ENCODE data around the gene OR10V1. TPM values are rescaled to one million over a fixed set of nuclear protein-coding genes. Genes with fewer than 3 reads are reported as not detected.
A peak's percentile ranks its signal among the peaks of the same experiment; 100 is the strongest.

Gene OR10V1
- total RNA-seq, 6 experiments from 2014 or later, result not detected

- DNase-seq, result no peak
- Mint-ChIP-seq H3K27ac (peak overlapping the region; percentile 84), H3K27me3 (ENCODE audit: insufficient read depth) (no peaks in the 10 kb centered on the region), H3K4me1 (ENCODE audit: low read depth) (peaks cover 40% of the 10 kb centered on the region), H3K4me3 (peak overlapping the region; percentile 99), H3K9me3 (no peaks in the 10 kb centered on the region), H3K36me3 (ENCODE audit: low read depth) (peaks cover 17% of the 10 kb centered on the region)
- no peak for TF ChIP-seq CTCF (IDR thresholded peaks at IDR 0.05)
Measured at GRCh38 chr11:59667812-59668187, 45.8 kb downstream of the OR10V1 start.

GRCh38 chr11:59666969-59667368, 46.7 kb downstream of the OR10V1 start:
- no peaks in the 10 kb centered on the region for H3K9me3 Mint-ChIP-seq
- TF ChIP-seq CTCF (IDR thresholded peaks at IDR 0.05), result no peak
- peak overlapping the region; percentile 84 for H3K27ac Mint-ChIP-seq
- H3K36me3 Mint-ChIP-seq (ENCODE audit: low read depth), result peaks cover 17% of the 10 kb centered on the region
- H3K4me3 Mint-ChIP-seq, result peak overlapping the region; percentile 99
- H3K27me3 Mint-ChIP-seq (ENCODE audit: insufficient read depth), result no peaks in the 10 kb centered on the region
- H3K4me1 Mint-ChIP-seq (ENCODE audit: low read depth), result peaks cover 40% of the 10 kb centered on the region
- DNase-seq, result no peak

Other genes starting within 250 kb of the OR10V1 start
- gene OR4D10, start 240.5 kb downstream of the OR10V1 start, total RNA-seq (2021; fragmentation: NEBNext Ultra II Directional; extraction: Animal tissue kit (Norgen Biotek cat#: 25700)), result not detected
- not detected for gene OR4D11, start 210.3 kb downstream of the OR10V1 start, total RNA-seq (2021; fragmentation: NEBNext Ultra II Directional; extraction: Animal tissue kit (Norgen Biotek cat#: 25700))
- not detected for gene OR4D9, start 202.3 kb downstream of the OR10V1 start, total RNA-seq (2021; fragmentation: NEBNext Ultra II Directional; extraction: Animal tissue kit (Norgen Biotek cat#: 25700))
- 10 to 100 TPM; 39.0 to 45.6 (median 42.9) TPM for gene OSBP, start 98.1 kb downstream of the OR10V1 start, total RNA-seq (2021; fragmentation: NEBNext Ultra II Directional; extraction: Animal tissue kit (Norgen Biotek cat#: 25700))
- 10 to 100 TPM; 29.0 to 40.3 (median 35.2) TPM for gene PATL1, start 44.8 kb downstream of the OR10V1 start, total RNA-seq (2021; fragmentation: NEBNext Ultra II Directional; extraction: Animal tissue kit (Norgen Biotek cat#: 25700))
- gene STX3, start 41.5 kb upstream of the OR10V1 start, total RNA-seq (2021; fragmentation: NEBNext Ultra II Directional; extraction: Animal tissue kit (Norgen Biotek cat#: 25700)), result 10 to 100 TPM; 17.1 to 23.1 (median 19.0) TPM
- 10 to 100 TPM; 45.7 to 51.0 (median 48.6) TPM for gene MRPL16, start 96.9 kb upstream of the OR10V1 start, total RNA-seq (2021; fragmentation: NEBNext Ultra II Directional; extraction: Animal tissue kit (Norgen Biotek cat#: 25700))
- gene CBLIF, start 131.7 kb upstream of the OR10V1 start, total RNA-seq (2021; fragmentation: NEBNext Ultra II Directional; extraction: Animal tissue kit (Norgen Biotek cat#: 25700)), result not detected
- gene TCN1, start 152.6 kb upstream of the OR10V1 start, total RNA-seq (2021; fragmentation: NEBNext Ultra II Directional; extraction: Animal tissue kit (Norgen Biotek cat#: 25700)), result not detected
- not detected for gene OOSP3, start 164.9 kb upstream of the OR10V1 start, total RNA-seq (2021; fragmentation: NEBNext Ultra II Directional; extraction: Animal tissue kit (Norgen Biotek cat#: 25700))
- gene OOSP1, start 224.6 kb upstream of the OR10V1 start, total RNA-seq (2021; fragmentation: NEBNext Ultra II Directional; extraction: Animal tissue kit (Norgen Biotek cat#: 25700)), result not detected